HL-60/S4 treated with phorbol 12-myristate 13-acetate at 8.2 ng/mL for 4 days and 3 days (cell line): ENCODE results near the gene F8.
"Not testable (repeated sequence)": the region's sequence is repeated elsewhere in the genome, so short reads cannot be mapped to it uniquely, and the experiment has no call there.

Experiments used
- in situ Hi-C: fragments of 300-500 bp; cut with MboI; formaldehyde crosslinking; loops from 2 replicates; pipeline ENCODE4 v1.15.0; 2022; ENCODE audit warnings: low sequenced_read_pairs

F8 gene

DNA sequence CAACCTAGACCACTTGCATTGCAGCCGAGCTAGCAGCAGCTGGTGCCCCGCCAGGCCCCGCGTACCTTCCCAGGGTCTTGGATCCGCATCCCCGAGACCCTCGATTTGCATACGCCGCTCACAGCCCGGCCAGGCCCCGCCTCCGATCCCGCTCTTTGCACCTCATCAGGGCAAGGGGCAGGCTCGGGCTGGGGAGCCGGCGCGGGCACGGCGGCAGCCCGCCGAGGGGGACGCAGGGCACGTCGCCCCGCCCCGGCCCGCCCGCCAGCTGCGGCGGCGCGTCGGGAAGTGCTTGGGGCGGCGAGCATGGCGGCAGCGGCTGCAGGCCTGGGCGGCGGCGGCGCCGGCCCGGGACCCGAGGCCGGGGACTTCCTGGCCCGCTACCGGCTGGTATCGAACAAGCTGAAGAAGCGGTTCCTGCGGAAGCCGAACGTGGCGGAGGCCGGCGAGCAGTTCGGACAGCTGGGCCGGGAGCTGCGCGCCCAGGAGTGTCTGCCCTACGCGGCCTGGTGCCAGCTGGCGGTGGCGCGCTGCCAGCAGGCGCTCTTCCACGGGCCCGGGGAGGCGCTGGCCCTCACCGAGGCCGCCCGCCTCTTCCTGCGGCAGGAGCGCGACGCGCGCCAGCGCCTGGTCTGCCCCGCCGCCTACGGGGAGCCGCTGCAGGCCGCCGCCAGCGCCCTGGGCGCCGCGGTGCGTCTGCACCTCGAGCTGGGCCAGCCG is 136.3 kb downstream of the F8 start, which contains the start of gene F8A1:
Gene F8A1 (plus strand): TSS at position 287 of the 720 bp plus-strand sequence. CDS start 20 bp downstream, at position 307.
- in situ Hi-C loops: not testable (repeated sequence)

DNA sequence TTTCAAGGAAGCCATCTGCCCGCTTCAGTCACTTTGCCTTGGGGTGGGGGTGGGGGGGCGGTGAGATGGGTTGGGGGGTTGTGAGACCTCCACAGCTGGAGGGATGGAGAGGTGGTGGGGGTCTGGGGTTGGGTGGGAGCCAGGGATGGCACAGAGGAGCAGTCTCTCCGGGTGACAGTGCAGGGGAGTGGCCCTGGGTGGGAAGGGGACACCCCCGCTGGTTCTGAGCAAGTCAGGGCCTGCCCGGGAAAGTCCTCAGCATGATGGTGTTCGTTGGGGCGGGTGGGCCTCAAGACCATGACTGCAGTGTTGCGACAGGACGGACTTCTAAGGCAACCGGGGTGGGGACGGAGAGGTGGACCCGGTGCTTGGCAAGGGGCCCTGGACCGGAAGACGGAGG is 137.0 kb downstream of the F8 start:
- in situ Hi-C loops: not testable (repeated sequence)

DNA sequence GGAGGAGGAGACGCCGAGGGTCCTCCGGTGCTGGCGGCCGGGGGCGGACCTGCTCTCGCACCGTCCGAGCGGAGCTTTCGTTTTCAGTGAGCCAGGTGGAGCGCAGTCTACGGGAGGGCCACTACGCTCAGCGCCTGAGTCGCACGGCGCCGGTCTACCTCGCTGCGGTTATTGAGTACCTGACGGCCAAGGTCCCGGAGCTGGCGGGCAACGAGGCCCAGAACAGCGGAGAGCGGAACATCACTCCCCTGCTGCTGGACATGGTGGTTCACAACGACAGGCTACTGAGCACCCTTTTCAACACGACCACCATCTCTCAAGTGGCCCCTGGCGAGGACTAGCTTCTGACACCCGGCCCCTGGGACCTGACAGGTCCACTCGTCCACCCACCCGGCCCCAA is 137.5 kb downstream of the F8 start:
- in situ Hi-C loops: not testable (repeated sequence)

DNA sequence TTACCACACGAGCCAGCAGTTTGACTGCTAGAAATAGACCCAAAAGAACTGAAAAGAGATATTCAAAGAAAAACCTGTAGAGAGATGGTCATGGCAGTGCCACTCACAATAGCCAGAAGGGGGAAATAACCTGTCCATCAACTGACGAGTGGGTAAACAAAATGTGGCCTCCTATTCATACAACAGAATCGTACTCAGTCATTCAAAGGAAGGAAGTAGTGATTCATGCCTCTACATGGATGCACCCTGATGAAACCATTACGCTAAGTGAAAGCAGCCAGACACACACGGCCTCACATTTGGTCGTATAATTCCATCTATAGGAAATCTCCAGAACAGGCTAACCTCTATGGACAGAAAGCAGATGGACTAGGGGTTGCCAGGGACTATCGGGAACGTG is 138.5 kb downstream of the F8 start:
- in situ Hi-C loops: not testable (repeated sequence)

DNA sequence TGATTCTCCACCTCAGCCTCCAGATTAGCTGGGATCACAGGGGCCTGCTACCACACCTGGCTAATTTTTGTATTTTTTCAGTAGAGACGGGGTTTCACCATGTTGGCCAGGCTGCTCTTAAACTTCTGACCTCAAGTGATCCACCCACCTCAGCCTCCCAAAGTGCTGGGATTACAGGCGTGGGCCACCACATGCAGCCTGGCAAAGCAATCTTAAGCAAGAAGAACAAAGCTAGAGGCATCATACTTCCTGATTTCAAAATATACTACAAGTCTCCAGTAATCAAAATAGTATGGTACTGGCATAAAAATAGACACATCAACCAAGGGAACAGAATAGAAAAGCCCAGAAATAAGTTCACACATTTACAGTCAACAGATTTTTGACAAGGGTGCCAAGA is 149.2 kb downstream of the F8 start:
- in situ Hi-C loops: no loop called here

DNA sequence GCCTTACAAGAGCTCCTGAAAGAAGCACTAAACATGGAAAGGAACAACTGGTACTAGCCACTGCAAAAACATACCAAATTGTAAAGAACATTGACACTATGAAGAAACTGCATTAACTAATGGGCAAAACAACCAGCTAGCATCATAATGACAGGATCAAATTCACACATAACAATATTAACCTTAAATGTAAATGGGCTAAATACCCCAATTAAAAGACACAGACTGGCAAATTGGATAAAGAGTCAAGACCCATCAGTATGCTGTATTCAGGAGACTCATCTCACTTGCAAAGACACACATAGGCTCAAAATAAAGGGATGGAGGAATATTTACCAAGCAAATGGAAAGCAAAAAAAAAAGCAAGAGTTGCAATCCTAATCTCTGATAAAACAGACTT is 154.0 kb downstream of the F8 start:
- in situ Hi-C loops: not testable (repeated sequence)

DNA sequence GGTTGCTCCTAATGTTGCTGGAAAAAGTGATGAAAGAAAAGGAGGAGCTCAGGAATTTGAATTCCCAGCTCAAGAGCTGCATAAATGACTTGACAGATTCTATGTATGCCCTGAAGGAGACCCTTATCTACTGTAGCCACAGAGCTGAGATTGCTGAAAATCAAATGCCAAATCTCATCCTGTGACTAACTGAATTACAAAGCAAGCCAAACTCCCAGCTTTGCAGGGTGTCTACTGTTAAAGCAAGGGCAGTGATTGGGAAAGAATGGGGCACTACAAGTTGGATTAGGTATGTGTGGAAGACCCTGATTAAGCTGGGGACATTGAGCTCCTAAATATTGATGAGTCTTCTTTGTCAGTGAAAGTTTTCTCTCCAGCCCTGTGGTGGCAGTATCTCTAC is 167.3 kb downstream of the F8 start:
- in situ Hi-C loops: no loop called here

DNA sequence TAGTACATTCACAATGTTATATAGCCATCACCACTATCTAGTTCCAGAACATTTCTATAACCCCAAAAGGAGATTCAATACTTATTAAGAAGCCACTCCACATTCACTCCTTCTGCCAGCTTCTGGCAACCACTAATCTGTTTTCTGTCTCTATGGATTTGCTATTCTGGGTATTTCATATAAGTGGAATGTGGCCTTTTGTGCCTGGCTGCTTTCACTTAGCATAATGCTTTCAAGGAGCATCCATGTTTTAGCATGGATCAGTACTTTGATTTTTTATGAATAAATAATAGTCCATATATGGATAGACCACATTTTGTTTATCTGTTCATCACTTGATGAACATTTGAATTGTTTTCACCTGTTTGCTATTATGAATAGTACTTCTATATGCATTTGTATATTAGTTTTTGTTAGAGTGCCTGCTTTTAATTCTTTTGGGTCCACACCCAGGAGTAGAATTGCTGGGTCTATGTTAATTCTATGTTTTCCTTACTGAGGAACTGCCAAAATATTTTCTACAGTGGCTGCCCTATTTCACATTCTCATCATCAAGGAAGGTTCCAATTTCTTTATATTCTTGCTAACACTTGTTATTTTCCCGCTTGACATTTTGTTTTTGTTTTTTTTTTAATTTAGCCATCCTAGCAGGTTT is 171.4 kb downstream of the F8 start:
- in situ Hi-C loops: no loop called here

DNA sequence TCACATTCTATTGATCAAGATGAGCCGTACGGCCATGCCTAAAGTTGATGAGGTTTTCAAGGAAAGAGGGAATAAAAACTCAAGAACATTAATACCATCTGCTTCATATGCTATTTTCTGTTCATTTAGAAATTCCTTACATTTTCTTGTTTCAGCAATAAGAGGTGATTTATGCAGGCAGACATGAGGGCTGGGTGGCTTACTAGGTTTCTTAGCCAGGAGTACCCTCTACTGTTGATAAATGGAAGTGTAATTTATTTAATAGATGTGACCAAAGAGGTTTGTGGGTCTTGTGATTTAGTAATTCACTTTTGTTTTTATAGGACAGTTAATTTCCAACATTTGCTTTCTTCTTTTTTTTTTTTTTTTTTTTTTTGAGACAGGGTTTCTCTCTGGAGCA is 181.7 kb downstream of the F8 start:
- in situ Hi-C loops: loop anchor here (25.0 kb wide), 1 partner anchor 154 kb away; no protein-coding TSS in a partner anchor

DNA sequence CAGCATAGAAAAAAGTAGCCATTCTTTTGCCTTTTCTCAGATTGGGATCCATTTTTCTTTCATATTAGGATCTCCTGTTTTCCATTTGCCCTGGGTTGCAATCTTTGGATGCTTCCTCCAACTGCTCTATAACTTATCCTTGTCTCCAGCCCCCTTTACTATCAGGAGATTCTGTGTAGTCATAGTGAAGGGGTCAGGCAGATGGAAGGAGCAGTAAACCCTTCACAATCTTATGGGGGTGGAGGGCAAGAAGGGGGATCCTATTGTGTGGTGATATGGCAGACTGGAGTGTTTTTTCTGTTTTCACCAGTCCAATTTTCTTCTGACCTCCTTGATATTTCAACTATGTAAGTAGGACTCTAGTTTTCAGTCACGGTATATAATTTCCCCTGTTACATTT is 186.4 kb downstream of the F8 start:
- in situ Hi-C loops: loop anchor here (25.0 kb wide), 1 partner anchor 149 kb away; no protein-coding TSS in a partner anchor

DNA sequence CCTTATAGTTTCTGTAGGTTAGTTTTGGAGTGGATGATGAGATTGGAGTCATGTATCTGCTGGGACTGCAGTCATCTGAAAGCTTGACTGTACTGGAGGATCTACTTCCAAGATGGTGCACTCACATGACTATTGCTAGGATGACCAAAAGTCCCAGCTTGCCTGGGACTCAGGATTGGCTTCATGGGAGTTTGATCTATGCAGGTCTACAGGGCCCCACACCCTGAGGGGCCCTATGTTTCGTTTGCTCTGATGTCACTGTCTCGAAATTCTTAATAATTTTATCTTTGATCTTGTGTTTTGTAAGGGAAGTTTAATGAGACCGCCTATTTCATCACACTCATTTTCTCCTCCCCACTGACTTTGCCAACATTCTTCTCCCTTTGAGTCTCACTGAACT is 188.0 kb downstream of the F8 start, which contains the start of gene SMIM9:
Gene SMIM9 (minus strand): TSS at position 101 of the 400 bp plus-strand sequence. CDS start 3,806 bp downstream, outside the sequence.
- in situ Hi-C loops: loop anchor here (25.0 kb wide), 1 partner anchor 147 kb away; no protein-coding TSS in a partner anchor

DNA sequence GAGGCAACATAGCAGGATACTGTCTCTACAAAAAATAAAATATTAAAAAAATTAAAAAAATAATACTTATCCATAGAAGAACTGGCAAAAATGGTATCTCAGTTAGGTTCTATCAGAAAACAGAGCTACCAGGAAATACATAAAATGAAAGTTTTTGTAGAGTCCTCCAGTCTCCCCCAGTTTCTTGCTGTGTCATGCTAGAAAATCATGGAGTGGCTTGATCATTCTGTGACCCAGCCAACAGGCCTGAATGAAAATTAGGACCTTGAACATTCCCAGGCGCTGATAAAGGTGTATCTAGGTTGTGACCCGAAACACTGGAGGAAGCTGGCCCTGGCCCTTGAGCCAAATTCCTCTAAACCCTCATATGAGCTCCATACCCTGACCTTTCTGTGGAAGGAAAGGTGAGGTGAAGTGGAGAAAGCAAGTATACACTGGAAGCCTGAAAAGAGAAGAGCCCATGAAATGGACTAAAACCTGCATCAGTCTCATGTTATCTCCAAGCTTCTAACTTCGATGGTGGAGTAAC is 188.7 kb downstream of the F8 start:
- in situ Hi-C loops: loop anchor here (25.0 kb wide), 1 partner anchor 147 kb away; no protein-coding TSS in a partner anchor

DNA sequence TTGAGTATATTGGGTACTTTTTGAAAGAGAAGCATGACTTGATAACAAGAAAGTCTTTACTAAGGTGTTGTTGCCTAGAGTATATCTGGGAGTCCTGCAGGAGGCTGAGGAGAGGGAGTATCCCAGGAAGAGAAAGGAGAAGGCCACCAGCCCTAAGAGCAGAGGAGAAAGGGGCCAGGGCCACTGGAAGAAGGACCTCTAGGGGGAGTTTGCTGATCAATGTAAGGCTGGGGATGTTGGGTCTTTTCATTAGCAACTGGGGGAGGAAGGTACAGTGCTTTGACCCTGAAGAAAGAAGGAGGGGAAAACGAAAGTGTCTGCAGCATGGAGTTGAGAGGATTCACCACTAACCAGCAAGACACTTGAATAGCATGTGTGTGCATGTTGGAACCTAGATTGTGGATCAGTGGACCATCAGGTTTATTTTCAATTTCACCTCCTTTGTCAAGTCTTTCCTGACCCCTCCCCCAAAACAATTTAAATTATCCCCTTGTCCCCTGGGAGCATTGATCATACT is 192.5 kb downstream of the F8 start:
- in situ Hi-C loops: loop anchor here (25.0 kb wide), 1 partner anchor 143 kb away; no protein-coding TSS in a partner anchor

DNA sequence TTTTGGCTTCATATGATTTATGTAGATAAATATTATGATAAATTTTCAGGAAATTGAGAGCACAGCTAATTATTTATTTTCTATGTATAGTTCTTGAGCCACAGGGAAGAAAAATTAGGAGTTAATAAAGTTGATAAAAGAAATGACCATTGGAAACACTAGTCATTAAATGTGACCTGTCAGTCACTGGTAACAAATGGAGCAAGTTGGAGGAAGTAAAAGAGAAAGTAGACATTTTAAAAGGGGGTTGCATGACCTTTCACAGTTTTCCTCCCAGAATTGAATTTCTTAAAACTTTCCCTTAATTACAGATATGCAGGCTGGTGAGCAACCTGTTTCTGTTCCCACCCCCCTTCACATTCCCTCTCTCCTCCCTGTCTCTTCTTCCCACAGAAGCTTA is 193.4 kb downstream of the F8 start:
- in situ Hi-C loops: loop anchor here (25.0 kb wide), 1 partner anchor 142 kb away; no protein-coding TSS in a partner anchor

DNA sequence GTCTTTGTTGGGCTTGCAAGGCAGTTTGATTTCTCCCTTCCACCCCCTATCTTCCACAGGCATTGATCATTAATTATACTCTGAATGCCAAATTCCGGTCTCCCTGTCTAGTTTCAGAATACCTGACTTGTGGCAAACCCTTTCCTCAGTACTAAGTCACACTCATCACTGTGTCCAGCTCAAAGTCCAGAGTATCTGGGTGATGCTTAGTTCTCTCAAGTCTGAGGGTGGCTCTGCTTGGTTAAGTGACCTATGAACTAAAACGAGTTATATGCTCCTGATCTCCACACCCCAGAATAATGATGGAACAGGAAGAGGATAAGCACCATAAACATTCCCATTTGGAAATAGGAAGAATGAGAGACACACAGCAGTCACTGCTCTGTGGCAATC is 194.5 kb downstream of the F8 start:
- in situ Hi-C loops: loop anchor here (25.0 kb wide), 1 partner anchor 141 kb away; no protein-coding TSS in a partner anchor

DNA sequence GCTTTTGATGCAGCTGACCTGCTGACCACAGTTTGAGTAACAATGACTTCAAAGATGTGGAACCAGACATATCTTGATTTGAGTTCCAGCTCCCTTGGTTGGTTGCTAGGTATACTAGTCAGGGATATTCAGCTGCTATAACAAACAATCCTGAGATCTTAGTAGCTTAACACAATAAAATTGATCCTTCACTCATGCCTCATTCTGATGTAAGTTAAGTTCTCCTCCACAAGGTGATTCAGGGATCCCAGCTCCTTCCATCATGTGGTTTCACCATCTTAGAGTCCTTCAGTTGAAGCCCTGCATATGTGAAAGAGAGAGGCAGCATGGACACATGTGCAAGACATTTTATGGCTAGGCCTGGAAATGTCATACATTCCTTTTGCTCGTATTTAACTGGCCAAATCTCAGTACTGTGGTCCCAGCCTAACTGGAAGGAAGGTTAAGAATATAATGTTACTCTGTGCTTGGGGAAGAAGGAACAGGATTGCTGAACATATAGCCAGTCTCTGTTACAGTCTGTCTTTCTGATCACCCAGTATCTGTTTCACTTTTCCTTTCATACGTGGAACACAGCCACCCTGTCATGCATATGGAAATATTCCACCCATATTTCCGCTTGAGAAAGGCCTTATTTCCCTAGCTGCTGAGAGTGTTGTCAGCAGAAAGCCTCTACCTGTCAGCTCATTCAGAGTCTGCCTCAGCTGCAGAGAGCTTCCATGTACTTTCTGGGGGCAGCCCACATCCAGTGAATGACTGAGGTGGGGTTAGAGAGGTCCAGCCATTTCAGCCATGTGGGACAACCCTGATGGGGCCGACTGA is 195.1 kb downstream of the F8 start:
- in situ Hi-C loops: loop anchor here (25.0 kb wide), 1 partner anchor 140 kb away; no protein-coding TSS in a partner anchor

DNA sequence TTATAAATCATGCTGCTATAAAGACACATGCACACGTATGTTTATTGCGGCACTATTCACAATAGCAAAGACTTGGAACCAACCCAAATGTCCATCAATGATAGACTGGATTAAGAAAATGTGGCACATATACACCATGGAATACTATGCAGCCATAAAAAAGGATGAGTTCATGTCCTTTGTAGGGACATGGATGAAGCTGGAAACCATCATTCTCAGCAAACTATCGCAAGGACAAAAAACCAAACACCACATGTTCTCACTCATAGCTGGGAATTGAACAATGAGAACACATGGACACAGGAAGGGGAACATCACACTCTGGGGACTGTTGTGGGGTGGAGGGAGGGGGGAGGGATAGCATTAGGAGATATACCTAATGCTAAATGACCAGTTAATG is 196.9 kb downstream of the F8 start:
- in situ Hi-C loops: loop anchor here (25.0 kb wide), 1 partner anchor 138 kb away; no protein-coding TSS in a partner anchor

DNA sequence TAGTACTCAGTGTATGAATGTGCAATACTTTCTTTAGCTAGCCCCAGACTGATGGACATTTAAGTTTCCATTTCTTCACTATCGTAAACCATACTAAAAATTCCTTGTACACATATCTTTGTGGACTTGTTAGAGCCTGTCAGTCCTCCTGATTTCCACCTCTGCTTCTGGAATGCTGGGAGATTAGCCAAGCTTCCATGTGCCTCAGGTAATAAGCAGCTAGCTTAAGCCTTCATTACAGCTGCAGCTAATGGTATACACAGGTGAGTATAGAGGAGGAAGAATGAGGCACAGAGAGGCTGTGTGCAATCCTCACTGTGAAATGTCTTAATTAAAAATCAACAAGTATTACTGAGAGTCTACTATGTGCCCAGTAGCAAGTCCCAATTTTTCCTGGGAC is 197.9 kb downstream of the F8 start:
- in situ Hi-C loops: loop anchor here (25.0 kb wide), 1 partner anchor 137 kb away; no protein-coding TSS in a partner anchor

DNA sequence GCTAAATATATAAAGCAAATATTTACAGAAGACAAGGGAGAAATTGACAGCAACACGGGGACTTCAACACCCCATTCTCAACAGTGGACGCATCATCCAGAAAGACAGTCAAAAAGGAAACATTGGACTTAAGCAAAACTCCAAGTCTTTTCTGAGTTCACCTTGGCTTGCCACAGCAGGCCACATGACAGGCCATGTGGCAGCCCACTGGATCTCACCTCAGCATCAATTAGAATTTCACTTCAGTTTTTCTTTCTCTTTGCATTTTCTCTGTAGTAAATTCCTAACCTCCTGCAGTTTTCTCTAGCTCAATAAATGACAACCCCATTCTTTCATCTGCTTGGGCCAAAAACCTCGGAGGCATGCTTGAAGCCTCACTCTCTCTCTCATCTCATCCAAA is 200.5 kb downstream of the F8 start:
- in situ Hi-C loops: no loop called here

DNA sequence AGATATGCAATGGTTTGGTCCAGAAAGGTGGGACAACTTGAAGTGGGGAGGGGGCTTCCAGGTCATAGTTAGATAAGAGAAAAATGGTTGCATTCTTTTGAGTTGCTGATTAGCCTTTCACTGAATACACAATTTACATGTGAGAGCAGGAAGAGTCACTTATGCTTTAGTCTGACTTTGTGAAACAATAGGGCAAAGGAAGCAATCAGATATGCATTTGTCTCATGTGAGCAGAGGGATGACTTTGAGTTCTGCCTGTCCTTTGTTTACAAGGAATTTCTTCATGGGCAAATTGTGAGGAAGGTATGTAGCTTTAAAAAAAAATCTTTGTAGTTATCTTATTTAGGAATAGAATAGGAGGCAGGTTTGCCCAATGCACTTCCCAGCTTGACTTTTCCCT is 201.0 kb downstream of the F8 start:
- in situ Hi-C loops: no loop called here
